Mesenchymal stem cell (in vitro differentiated cells and primary cell): Measurements from ENCODE around the gene CELSR1.

ENCODE experiments used
- DNase-seq: peaks from one replicate; pipeline ENCODE4 v3.0.0-alpha.2; 2013
- H2AFZ ChIP-seq: one replicate; pipeline ENCODE4 v1.6.1; 2013; ENCODE audit warnings: low read depth, mild to moderate bottlenecking, control low read depth, inconsistent platforms, low read length, moderate library complexity
- H2AK5ac ChIP-seq: 2 replicates; pipeline ENCODE4 v1.6.1; 2013; ENCODE audit warnings: low read length, moderate library complexity, mild to moderate bottlenecking, inconsistent platforms; ENCODE audit not compliant: severe bottlenecking
- H2BK120ac ChIP-seq: one replicate; pipeline ENCODE4 v1.6.1; 2013; ENCODE audit warnings: low read depth, mild to moderate bottlenecking, inconsistent platforms, low read length, moderate library complexity
- H2BK12ac ChIP-seq, 2 experiments: one replicate each; pipeline ENCODE4 v1.6.1; 2013; ENCODE audit warnings: inconsistent platforms in 2 of 2, low read length in 2 of 2, mild to moderate bottlenecking in 2 of 2, moderate library complexity in 2 of 2, control low read depth in 1 of 2
- H2BK15ac ChIP-seq: one replicate; pipeline ENCODE4 v1.6.1; 2013; ENCODE audit warnings: mild to moderate bottlenecking, low read depth, inconsistent platforms; ENCODE audit not compliant: poor library complexity, severe bottlenecking
- H2BK5ac ChIP-seq: 2 replicates; pipeline ENCODE4 v1.6.1; 2013; ENCODE audit warnings: low read depth, mild to moderate bottlenecking, low read length, control low read depth, inconsistent platforms; ENCODE audit not compliant: poor library complexity, severe bottlenecking
- H3K14ac ChIP-seq, 2 experiments: one replicate each; pipeline ENCODE4 v1.6.1; 2013; ENCODE audit warnings: inconsistent platforms in 2 of 2, low read length in 2 of 2, control low read depth in 1 of 2, mild to moderate bottlenecking in 1 of 2, moderate library complexity in 1 of 2
- H3K18ac ChIP-seq, 2 experiments: one replicate each; pipeline ENCODE4 v1.6.1; 2013; ENCODE audit warnings: inconsistent platforms in 2 of 2, low read length in 2 of 2, control low read depth in 1 of 2, low read depth in 1 of 2, mild to moderate bottlenecking in 1 of 2
- H3K23ac ChIP-seq, 2 experiments: one replicate each; pipeline ENCODE4 v1.6.1; 2013; ENCODE audit warnings: inconsistent platforms in 2 of 2, low read length in 2 of 2, mild to moderate bottlenecking in 2 of 2, moderate library complexity in 2 of 2, control low read depth in 1 of 2
- H3K27ac ChIP-seq: 2 replicates; pipeline ENCODE4 v1.5.1; 2013; ENCODE audit warnings: mild to moderate bottlenecking, moderate library complexity, low read length, control low read depth, inconsistent platforms; ENCODE audit not compliant: poor library complexity, severe bottlenecking
- H3K27me3 ChIP-seq, 2 experiments: 2 replicates each; pipeline versions ENCODE4 v1.6.1 to v1.7.0; 2013; ENCODE audit warnings: low read length in 2 of 2, mild to moderate bottlenecking in 2 of 2, moderate library complexity in 2 of 2, control low read depth in 1 of 2, inconsistent platforms in 1 of 2; ENCODE audit not compliant: control insufficient read depth in 1 of 2, insufficient read depth in 1 of 2
- H3K36me3 ChIP-seq, 2 experiments: 2 replicates each; pipeline versions ENCODE4 v1.6.1 to v1.7.0; 2013; ENCODE audit warnings: low read length in 2 of 2, control low read depth in 1 of 2, inconsistent platforms in 1 of 2, low read depth in 1 of 2, mild to moderate bottlenecking in 1 of 2; ENCODE audit not compliant: insufficient read depth in 2 of 2, control insufficient read depth in 1 of 2
- H3K4ac ChIP-seq, 2 experiments: one replicate each; pipeline ENCODE4 v1.6.1; 2013; ENCODE audit warnings: inconsistent platforms in 2 of 2, low read length in 2 of 2, mild to moderate bottlenecking in 2 of 2, moderate library complexity in 2 of 2, control low read depth in 1 of 2, low read depth in 1 of 2
- H3K4me1 ChIP-seq: 2 replicates; pipeline ENCODE4 v1.6.1; 2013; ENCODE audit warnings: low read depth, low read length, control low read depth; ENCODE audit not compliant: control insufficient read depth, insufficient read depth
- H3K4me2 ChIP-seq: 2 replicates; pipeline ENCODE4 v1.6.1; 2013; ENCODE audit warnings: low read length, mild to moderate bottlenecking, inconsistent platforms; ENCODE audit not compliant: poor library complexity, severe bottlenecking
- H3K4me3 ChIP-seq, 2 experiments: 2 replicates each; pipeline versions ENCODE4 v1.5.1 to v1.7.0; 2013; ENCODE audit warnings: low read length in 2 of 2, mild to moderate bottlenecking in 2 of 2, control low read depth in 1 of 2, low read depth in 1 of 2; ENCODE audit not compliant: insufficient read depth in 1 of 2
- H3K79me1 ChIP-seq: replicated peaks from 2 replicates; pipeline ENCODE4 v1.6.1; 2013; ENCODE audit warnings: mild to moderate bottlenecking, control low read depth, low read length, inconsistent platforms; ENCODE audit not compliant: poor library complexity, severe bottlenecking
- H3K9ac ChIP-seq: 2 replicates; pipeline ENCODE4 v1.7.0; 2013; ENCODE audit warnings: mild to moderate bottlenecking, low read length, moderate library complexity
- H3K9me3 ChIP-seq: 2 replicates; pipeline ENCODE4 v1.7.0; 2013; ENCODE audit warnings: mild to moderate bottlenecking, low read length; ENCODE audit not compliant: control insufficient read depth
- H4K8ac ChIP-seq: one replicate; pipeline ENCODE4 v1.6.1; 2013; ENCODE audit warnings: inconsistent platforms, mild to moderate bottlenecking, low read length, moderate library complexity
- H4K91ac ChIP-seq: one replicate; pipeline ENCODE4 v1.6.1; 2013; ENCODE audit warnings: mild to moderate bottlenecking, low read length, inconsistent platforms
- WGBS: methylation state at CpG from one replicate; pipeline ENCODE4 v1.1.7; 2013; ENCODE audit warnings: mixed read lengths; 5-methylcytosine and 5-hydroxymethylcytosine counted together

CELSR1 gene

DNA sequence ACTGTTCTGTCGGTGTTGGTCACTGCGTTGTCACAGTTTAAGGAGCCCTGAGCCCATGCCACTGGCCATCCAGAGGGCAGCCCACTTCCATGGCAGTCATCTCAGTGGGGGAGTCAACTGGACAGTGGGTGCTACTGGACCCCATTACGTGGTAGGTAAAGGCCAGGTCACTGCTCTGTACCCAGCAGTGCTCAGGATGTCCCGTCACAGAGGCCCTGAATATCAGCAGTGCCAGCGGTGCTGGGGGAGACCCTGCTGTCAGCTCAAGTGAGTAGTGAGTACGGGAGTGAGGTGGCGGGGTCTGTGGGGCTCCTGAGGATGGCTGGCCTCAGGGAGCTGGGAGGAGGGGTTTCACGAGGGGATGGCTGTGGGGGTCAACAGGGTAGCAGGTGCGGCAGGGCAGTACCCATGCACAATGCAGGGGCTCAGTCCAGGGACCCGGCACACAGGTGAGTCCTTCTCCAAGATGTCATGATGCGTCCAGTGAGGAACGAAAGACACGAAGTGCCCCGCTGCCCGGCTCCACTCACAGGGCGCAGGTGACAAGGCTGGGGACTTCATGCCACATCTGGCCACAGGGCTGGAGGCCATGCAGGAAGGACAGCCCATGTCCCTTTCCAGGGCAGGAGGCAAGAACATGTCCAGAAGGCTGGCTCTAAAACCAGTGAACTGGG is 27.9 kb downstream of the CELSR1 start:
- Histone ChIP-seq H3K9me3 (no peaks in the 10 kb centered on the region), H3K79me1 (peaks cover 47% of the 10 kb centered on the region), H3K23ac (no peak overlapping the region), H3K4me1 (peaks cover 30% of the 10 kb centered on the region), H2AFZ (no peak overlapping the region), H2BK5ac (no peak overlapping the region), H3K36me3 (peaks cover 0 to 10% of the 10 kb centered on the region in 2 experiments), H2BK120ac (no peak overlapping the region), H2BK15ac (no peak overlapping the region), H3K4ac (no peak overlapping the region), H2BK12ac (no peak overlapping the region), H4K8ac (no peak overlapping the region), H3K27me3 (peaks cover 0 to 14% of the 10 kb centered on the region in 2 experiments), H3K14ac (no peak overlapping the region), H3K27ac (no peak overlapping the region), H3K9ac (no peak overlapping the region), H3K4me3 (no peak overlapping the region), H2AK5ac (no peak overlapping the region), H3K4me2 (no peak overlapping the region), H3K18ac (no peak overlapping the region), H4K91ac (no peak overlapping the region)
- 85% methylated on average over 16 of the region's 16 CpGs for WGBS
- DNase-seq, result no peak

GRCh38 chr22:46508491-46508999 is 28.9 kb downstream of the CELSR1 start:
- no peak overlapping the region for H2BK5ac ChIP-seq
- H3K27me3 ChIP-seq, result peaks cover 0 to 14% of the 10 kb centered on the region in 2 experiments
- H2BK15ac ChIP-seq, result no peak overlapping the region
- H3K27ac ChIP-seq, result no peak overlapping the region
- no peak overlapping the region for H2BK120ac ChIP-seq
- H4K8ac ChIP-seq, result no peak overlapping the region
- H2AFZ ChIP-seq, result no peak overlapping the region
- H3K23ac ChIP-seq, result no peak overlapping the region
- 83% methylated on average over 14 of the region's 20 CpGs for WGBS
- peaks cover 26% of the 10 kb centered on the region for H3K4me1 ChIP-seq
- H3K79me1 ChIP-seq, result peaks cover 45% of the 10 kb centered on the region
- H3K18ac ChIP-seq, result no peak overlapping the region
- no peak overlapping the region for H2AK5ac ChIP-seq
- no peak overlapping the region for H3K4me3 ChIP-seq
- H3K9ac ChIP-seq, result no peak overlapping the region
- no peak for DNase-seq
- no peak overlapping the region for H3K4me2 ChIP-seq
- H3K14ac ChIP-seq, result no peak overlapping the region
- no peaks in the 10 kb centered on the region for H3K9me3 ChIP-seq
- no peak overlapping the region for H3K4ac ChIP-seq
- H4K91ac ChIP-seq, result no peak overlapping the region
- H3K36me3 ChIP-seq, result peaks cover 0 to 10% of the 10 kb centered on the region in 2 experiments
- H2BK12ac ChIP-seq, result no peak overlapping the region

DNA sequence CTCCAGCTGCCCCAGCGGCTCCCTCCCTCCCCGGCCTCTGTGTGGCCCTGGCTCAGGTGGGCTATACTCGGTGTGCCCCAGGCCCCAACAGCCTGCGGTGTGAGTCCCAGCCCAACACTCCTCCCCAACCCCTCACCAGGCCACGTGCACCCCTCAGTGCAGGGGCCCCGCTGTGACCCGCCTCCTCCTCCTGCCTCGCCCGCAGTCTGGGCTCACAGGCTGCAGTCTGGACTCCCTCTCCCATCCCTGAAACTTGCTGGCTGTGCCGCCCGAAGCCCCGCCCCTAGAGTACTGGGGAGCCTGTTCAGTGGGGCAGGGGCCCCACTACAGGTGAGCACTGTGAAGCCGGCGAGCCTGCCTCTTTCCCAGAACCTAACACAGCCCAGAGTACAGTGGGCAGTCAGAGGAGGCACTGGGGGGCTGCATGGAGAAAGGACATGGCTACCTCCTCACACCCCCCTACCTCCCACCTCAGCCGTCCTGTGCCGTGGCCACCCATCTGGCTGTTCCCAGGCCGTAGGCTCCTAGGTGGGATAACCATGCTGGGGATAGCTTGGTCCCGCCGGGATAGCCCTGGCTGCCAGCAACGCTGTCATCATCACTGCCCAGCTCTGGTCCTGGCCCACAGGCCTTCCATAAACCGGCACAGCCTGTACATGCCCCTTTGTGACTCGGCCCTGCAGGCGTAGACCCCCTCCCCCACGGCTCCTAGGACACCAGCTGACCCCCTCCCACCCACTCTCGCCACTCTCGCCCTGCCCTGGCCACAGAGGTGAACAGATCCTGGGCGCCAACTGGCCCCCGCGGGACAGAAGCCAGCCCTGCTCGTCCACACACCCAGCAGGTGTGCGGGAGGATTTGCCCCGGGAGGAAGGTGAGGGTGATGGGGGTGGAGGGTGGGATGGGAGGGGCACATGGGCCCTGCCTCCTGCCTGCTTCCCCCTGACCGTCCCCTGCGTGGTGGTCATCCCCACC is 29.7 kb downstream of the CELSR1 start:
- Histone ChIP-seq H3K9me3 (no peaks in the 10 kb centered on the region), H4K91ac (no peak overlapping the region), H3K27ac (no peak overlapping the region), H3K79me1 (peaks cover 46% of the 10 kb centered on the region), H2BK15ac (no peak overlapping the region), H3K27me3 (peaks cover 0 to 14% of the 10 kb centered on the region in 2 experiments), H3K4me3 (no peak overlapping the region), H3K4me2 (no peak overlapping the region), H3K4me1 (peaks cover 32% of the 10 kb centered on the region), H4K8ac (no peak overlapping the region), H2BK5ac (no peak overlapping the region), H3K9ac (no peak overlapping the region), H3K18ac (no peak overlapping the region), H2AFZ (no peak overlapping the region), H3K14ac (no peak overlapping the region), H3K4ac (no peak overlapping the region), H2BK120ac (no peak overlapping the region), H3K23ac (no peak overlapping the region), H3K36me3 (peaks cover 0 to 7% of the 10 kb centered on the region in 2 experiments), H2AK5ac (peak overlapping the region; percentile 1), H2BK12ac (no peak overlapping the region)
- 77% methylated on average over 28 of the region's 34 CpGs for WGBS
- no peak for DNase-seq

GRCh38 chr22:46504584-46504983 is 32.8 kb downstream of the CELSR1 start:
- WGBS, result 86% methylated on average over 4 of the region's 4 CpGs
- no peak overlapping the region for H4K91ac ChIP-seq

More at GRCh38 chr22:46504584-46504983, 32.8 kb downstream of the CELSR1 start:
- no peak overlapping the region for H3K4me3 ChIP-seq
- H2BK12ac ChIP-seq, result no peak overlapping the region
- H3K4me2 ChIP-seq, result no peak overlapping the region
- no peak overlapping the region for H3K9ac ChIP-seq
- peaks cover 0 to 3% of the 10 kb centered on the region in 2 experiments for H3K36me3 ChIP-seq
- no peak overlapping the region for H3K18ac ChIP-seq
- no peak overlapping the region for H2BK15ac ChIP-seq
- H3K9me3 ChIP-seq, result no peaks in the 10 kb centered on the region
- H3K4ac ChIP-seq, result no peak overlapping the region
- peaks cover 47% of the 10 kb centered on the region for H3K79me1 ChIP-seq
- no peak overlapping the region for H3K27ac ChIP-seq
- no peak overlapping the region for H2AK5ac ChIP-seq
- H3K14ac ChIP-seq, result no peak overlapping the region
- no peak overlapping the region for H2BK120ac ChIP-seq
- no peak overlapping the region for H2AFZ ChIP-seq
- peaks cover 49% of the 10 kb centered on the region for H3K4me1 ChIP-seq
- no peak overlapping the region for H4K8ac ChIP-seq
- no peak overlapping the region for H3K23ac ChIP-seq
- no peak for DNase-seq
- peaks cover 0 to 20% of the 10 kb centered on the region in 2 experiments for H3K27me3 ChIP-seq
- no peak overlapping the region for H2BK5ac ChIP-seq
